ENCODE data around the gene NOP9.
A peak's percentile ranks its signal among the peaks of the same experiment; 100 is the strongest.

The NOP9 gene

DNA sequence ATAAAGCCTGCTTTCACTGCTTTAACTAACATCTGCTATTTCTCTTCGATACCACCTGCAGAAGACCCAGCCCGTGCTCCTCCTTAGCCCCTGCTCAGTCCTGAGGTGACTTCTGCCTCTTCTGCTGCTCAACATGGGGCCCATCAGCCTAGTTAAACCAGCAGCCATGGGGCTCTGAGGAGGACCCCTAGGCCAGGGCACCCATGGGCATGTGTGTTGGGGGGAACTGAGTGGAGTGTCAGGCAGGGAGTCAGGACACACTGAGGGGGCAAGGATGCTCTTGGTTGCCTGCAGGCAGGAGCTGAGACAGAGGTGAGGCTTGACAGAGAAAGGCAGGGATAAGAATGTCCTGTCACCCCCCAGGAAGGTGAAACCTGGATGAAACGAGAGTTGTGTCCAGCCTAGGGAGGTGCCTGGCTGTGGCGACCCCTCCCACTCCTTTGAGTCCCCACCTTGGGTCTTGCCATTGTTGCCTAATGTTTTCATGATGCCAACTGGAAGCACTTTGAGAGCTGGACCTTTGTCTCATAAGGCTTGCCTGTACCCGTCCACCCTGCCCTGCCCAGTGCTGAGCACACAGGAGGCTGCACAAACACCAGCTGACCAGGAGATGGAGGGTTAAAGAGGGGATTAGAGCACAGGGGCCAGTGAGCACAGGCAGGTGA, 15.7 kb upstream of the NOP9 start:
- no peak for DNase-seq

DNA sequence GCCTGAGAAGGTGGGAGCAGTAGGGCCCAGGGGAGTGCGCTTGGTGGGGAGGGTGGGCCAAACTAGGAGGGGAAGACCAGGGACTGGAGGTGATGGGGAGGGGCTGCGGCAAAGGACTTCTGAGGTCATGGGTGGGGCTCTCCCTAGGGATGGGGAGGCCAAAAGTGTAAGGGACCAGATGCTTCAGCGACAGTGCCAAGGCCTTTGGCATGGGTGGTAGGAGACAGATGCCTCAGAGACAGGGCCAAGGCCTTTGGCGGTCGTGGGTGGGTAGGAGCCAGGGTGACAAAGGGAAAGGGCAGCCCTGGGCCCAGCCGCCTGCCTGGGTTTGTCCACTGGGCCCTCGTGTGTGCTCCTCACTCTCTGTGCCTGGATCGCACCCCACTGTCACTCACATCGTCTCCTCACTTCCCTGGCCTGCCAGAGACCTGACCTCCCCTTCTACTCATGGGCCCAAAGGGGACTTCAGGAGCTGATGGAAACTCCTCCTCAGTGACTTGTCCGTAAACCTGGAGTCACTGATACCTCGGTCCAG, 15.1 kb upstream of the NOP9 start:
- DNase-seq = no peak

DNA sequence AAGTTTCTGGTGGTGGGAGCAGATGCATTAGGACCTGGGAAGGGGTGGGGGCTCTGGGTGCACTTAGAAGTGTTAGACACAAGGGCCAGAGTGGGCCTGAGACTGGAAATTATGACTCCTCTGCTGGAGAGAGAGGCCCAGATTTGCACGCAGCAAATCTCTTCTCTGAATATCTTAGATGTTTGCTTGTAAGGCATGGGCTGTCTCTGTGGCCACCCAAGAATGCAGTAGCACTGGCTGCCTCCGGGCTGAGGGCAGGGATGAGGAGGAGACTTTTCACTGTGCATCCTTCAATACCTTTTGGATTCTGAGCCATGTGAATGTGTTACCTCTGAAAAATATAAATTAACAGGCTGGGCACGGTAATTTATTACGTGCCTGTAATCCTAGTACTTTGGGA, 14.3 kb upstream of the NOP9 start:
- no peak for DNase-seq

DNA sequence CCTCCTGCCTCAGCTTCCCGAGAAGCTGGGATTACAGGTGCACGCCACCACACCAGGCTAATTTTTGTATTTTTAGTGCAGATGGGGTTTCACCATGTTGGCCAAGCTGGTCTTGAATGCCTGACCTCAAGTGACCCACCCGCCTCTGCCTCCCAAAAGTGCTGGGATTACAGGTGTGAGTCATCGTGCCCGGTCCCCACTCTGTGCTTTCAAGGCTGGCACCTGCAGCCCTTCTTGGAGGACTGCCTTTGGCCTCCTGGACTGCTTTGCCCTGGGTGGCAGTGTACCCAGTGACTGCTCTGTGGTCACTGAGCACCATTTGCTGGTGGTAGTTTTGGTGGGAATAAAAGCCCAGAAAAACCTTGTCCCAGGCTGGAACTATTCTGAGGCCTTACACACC, 12.7 kb upstream of the NOP9 start:
- DNase-seq = no peak

DNA sequence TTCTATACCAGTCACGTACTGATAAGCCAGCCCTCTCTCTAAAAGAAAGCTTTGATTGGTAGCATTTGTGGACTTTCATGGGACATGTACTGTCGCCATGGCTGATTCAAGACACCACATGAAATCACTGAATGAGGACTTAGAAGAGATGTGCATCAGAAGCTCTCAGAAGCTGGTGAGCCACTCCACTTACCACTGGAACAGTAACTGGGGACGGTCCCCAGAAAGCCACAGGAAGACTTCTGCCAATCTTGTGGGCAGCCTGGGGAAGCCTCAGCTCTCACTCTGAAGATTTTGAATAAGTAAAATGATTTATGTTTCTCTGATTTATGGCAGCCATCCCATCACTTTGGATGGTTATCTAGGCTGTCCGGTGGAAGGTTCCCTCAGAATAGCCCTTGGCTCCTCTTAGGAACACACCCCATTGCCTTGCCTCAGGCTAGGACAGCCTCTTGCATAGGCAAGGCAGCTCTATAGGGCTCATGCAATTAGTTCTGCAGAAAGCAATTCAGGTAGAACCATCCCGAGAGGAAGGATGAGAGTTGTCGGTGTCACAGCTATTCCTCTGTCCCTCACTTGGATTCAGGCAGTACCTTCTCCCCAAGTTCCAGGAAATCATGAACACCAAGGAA, 9.9 kb upstream of the NOP9 start:
- DNase-seq = no peak

DNA sequence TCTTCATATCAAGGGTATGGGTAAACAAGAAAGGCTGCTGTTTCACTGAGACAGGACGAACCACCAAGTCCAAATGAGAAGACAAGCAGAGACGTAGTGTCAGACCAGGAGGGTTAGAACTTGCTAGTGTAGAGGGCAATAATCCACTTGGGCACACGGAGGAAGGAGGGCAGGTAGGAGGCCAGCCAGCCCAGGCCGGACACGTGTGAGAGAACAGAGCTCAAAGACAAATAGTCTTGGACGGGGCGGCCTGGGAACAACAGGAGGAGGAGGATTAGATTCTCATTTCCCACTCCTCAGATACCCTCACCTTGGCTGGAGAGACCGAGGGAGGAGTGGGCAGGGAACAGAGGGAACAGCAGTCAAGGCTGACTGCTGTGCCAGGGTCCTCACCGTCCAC, 8.9 kb upstream of the NOP9 start:
- DNase-seq = no peak

DNA sequence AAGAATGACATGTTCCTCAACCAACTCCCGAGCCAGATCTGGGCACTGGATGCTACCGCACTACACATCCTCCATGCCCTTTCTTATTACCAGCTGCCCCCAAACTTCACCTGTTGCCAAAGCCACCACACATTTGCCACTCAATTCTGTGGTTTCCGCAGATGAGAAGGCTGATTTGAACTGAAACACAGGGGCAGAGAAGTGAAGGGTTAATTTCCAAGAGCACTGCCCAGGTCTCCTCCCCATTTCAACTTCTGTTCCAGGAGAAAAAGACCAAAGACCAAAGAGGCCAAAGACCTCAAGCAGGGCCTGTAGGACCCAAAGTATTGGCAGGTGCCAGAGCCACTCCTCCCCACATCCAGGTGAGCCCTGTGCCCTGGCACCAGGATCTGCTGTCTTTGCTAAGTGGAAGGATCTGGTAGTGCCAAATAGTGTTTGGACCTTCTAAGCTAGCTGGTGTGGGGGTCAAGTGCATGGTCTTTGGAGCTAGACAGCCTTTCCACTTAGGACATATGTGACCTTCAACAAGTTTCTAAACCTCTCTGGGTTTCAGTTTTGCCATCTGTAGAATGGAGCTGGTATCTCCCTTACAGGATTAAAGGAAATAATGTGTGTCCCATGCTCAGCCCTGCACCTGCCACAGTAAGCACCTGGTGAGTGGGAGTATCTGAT, 8.1 kb upstream of the NOP9 start:
- no peak for DNase-seq

DNA sequence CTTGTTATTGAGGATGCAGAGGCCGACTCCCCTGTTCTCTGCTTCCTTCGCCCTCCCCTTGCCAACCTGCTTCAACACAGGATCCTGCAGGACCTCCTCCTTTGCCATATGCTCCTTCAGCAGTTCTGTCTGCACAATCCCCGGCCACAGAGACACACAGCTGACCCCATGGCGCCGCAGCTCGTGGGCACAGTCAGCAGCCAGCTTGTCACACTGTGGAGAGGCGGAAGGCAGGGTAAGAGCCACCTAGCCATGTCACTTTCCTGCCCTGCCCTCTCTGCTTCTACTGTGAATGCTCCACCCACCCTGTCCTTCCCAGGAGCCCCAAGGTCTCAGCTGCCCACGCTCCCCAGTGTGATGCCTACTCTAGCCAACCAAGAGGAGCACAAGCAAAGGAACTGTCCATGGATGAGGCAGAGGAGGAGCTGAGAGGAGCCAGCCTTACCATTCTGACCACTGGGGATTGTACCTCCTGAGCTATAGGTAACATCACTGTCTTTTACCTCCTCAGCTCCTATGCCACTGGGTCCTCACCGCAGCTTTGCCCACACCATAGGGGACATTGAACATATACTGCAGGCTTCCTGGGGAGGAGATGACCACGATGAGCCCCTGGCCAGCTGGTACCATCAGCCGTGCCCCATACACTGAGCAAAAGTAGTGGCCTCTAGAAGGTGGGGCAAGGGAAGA, 7.4 kb upstream of the NOP9 start:
- DNase-seq = no peak

DNA sequence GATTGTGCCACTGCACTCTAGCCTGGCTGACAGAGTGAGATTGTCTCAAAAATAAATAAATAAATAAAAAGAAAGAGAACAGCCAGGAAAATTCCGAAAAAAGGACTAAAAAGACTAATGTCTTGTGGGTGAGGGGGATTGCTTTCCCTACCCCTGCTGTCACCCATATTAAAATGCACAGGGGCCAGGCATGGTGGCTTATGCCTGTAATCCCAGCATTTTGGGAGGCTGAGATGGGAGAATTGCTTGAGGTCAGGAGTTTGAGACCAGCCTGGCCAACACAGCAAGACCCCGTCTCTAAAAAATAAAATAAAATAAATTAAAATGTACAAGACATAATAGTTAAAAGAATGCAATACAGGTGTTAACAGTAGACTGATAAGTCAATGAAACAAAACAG, 6.1 kb upstream of the NOP9 start:
- DNase-seq = no peak

DNA sequence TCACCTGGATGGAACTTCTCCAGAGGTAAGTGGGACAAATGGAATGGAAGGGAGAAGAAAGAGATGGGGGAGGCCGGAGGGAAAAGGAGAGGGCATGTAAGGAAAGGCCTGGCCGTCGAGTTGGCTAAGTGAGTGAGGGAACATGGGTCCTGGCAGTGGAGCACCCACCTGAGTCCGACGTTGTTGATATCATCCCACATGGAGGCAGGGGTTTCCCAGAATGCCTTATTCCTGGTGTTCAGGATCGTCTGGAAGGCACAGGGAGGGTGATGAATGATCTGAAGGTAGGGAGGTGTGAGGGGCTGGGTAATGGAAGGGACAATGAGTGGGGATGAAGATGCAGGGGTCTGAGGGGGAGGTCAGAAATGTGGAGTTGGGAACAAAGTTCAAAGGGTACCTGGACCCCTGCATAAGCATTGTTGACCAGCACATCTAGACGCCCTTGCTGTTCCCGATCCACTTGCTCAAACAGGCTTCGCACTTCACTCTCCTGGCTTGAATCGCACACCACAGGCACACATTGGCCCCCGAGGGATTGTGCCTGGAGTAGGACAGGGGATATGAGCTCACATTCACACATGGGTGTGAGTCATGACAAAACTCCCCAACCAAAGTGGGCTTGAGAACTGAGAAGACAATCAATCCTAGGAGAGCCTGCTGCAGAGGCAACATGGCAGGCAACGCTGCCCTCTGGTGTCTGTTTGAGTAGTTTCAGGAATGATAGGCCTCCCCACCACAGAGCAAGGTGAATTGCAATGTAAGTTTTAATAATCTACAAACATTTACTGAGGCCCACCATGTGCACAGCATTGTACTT, 3.1 kb upstream of the NOP9 start:
- DNase-seq = peak; percentile 47

DNA sequence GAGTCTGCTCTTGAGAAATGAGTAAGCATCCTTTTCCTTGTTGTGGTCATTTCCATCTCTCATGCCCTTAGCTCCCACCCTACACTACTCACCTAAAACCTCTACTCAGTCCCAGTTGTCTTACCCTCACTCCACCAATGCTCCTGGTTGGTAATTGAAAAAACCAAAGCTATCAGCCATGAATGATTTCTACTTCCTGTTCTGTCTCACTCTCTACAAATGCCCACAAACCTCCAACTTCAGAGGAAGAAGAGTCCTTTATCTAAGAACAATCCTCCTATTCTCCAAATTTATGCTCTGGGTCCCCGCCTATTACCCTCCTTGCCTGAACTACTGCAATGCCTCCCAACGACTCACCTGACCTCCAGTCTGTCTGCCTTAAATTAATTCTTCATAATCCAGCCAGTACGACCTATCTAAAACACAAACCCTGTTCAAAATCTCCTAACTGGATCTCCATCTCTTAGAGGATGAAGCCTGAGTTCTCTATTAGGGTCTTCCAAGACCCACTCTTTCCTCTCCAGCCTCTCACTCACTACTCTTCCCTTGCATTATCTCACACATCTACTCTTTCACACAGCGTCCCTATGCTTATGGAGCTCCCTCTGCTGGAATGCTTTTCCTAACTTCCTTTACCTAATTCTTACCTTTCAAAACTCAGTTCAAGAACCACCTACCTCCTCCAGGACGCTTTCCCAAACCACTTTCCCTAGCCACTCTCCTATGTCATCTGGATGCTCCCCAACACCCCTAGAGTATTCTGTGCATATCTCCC, 2.3 kb upstream of the NOP9 start:
- DNase-seq = peak; percentile 22

DNA sequence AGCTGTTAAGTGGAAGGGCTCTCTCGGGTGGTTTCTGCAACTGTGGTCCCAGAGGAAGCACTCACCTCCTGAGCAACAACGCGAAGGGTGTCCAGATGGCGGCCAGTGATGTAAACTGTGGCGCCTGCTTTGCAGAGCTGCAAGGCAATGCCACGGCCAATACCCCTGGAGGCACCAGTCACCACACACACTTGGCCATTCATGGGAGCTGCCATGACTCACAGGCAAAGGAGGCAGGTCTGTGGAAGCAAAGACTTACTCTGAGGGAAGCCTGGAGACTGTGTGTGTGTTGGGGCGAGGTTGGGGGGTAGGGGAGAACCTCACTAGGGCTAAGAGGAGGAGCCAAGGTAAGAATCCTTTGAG, 777 bp upstream of the NOP9 start:
- DNase-seq = peak; percentile 28

DNA sequence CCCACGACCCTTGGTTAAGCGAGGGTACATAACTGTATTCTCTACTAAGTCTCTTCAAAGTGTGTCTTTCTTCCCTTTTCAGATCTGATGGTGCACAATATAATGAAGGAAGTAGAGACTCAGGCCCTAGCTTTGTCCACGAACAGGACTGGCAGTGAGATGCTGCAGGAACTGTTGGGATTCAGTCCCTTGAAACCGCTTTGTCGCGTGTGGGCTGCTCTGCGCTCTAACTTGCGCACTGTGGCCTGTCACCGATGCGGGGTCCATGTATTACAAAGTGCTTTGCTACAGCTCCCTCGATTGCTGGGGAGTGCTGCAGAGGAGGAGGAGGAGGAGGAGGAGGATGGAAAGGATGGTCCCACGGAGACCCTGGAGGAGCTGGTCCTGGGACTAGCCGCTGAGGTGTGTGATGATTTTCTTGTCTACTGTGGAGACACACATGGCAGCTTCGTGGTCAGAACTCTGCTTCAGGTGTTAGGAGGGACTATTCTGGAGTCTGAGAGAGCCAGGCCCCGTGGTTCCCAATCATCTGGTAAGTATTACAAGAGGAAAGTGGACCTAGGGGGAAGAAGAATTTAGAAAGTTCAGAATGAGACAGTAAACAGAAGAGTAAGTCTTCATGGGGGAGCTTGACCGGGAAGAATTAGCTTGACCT, 803 bp downstream of the NOP9 start:
- no peak for DNase-seq

DNA sequence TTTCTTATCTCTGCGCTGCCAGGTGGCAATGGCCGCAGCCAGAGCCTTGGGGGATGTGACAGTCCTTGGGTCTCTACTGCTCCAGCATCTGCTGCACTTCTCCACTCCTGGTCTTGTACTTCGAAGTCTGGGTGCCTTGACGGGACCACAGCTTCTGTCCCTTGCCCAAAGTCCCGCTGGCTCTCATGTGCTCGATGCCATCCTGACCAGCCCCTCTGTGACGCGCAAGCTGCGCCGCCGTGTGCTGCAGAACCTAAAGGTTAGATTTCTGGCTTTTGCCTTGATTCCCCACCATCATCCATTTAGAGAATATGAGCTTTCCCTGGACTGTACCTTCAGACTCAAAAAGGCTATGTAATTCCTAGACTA, 4.4 kb downstream of the NOP9 start:
- no peak for DNase-seq

DNA sequence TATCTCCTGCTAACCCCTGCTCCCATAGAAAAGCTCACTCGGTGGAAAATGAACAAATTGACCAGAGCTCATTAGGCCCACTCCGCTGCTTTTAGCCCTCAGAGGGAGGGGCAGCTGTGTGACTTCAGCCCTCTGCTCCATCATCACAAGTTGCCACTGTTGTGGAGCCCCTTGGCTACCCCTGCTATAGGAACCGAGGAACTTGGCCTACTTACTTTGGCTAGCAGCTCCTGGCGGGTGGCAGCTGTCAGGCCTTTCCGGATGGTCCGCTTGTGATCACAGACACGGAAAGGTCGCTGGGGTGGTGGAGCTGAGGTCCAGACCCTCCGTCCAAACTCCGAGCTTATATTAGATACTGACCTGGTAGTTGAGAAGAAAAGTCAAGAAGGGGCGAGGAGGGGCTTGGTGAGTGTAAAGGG, 7.5 kb downstream of the NOP9 start:
- no peak for DNase-seq

DNA sequence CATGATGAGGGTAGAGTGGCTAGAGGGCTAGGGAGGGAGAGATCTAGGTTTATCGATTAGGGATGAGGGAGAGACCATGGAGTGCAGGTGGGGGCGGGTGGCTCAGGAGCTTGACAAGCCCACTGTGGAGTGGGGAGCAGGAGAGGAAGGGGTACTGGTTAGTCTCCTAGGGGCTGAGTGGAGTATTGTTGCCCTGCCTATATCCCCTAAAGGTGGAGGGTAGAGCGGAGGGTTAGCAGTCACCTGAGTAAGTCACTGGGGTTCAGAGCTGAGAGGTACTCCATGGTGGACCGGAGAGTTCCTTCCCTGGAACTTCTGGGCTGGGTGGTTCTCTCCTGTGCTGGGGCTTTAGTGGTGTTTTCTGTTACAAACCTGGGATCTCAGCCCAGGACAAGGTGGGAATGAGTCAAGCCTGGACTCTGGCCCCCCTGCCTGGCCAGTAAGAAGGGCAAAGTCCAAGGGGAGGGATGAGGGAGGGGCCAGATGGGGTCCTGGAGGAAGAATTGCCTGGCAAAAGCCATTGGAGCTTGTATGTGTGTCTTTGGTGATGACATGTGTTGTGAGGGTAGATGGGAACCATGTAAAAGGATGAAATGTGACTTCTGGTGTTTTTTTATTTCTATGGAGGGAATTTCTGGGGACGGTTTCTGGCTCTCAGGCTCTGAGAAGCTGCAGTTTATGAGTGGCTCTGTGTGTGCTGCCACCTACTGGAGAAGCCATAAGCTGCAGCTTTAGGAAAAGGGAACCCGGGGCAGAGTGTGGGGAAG, 8.1 kb downstream of the NOP9 start, which contains the start of gene CIDEB:
Gene CIDEB, minus strand, starts transcription at position 403 of the 767 bp plus-strand sequence. Its CDS starts 119 bp downstream, at position 284.
- peak; percentile 50 for DNase-seq

DNA sequence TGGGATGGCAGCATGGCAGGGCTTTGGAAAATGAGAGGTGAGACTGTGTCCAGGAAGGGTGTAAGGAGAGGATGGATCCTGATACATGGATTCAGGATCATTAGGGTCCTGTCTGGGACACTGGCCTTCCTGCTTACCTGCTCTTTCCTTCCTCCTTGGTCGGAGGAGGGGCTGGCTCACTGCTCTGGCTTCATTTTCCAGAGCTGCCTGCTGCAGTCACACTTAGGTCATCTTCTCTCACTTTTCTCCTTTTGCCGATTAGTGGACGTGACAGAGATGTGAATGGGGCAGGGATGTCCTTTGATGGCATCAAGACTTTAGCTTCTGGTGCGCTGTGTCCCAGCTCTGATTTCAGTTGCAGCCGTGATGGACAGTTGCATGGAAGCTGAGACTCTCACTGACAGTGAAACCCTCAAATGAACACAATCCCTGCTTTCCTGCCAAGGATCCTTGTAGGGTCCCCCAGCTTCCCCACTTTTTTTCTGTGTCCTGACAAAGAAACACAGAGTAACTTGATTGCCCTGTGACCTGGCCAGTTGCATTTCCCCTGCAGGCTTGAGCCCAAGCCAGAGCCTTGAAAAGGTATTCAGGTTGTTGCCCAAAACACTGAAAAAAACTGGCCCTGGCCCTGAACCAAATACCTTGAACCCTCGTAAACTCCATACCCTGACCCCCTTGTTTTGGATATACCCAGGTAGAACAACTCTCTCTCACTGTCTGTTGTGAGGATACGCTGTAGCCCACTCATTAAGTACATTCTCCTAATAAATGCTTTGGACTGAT, 8.9 kb downstream of the NOP9 start:
- no peak for DNase-seq

DNA sequence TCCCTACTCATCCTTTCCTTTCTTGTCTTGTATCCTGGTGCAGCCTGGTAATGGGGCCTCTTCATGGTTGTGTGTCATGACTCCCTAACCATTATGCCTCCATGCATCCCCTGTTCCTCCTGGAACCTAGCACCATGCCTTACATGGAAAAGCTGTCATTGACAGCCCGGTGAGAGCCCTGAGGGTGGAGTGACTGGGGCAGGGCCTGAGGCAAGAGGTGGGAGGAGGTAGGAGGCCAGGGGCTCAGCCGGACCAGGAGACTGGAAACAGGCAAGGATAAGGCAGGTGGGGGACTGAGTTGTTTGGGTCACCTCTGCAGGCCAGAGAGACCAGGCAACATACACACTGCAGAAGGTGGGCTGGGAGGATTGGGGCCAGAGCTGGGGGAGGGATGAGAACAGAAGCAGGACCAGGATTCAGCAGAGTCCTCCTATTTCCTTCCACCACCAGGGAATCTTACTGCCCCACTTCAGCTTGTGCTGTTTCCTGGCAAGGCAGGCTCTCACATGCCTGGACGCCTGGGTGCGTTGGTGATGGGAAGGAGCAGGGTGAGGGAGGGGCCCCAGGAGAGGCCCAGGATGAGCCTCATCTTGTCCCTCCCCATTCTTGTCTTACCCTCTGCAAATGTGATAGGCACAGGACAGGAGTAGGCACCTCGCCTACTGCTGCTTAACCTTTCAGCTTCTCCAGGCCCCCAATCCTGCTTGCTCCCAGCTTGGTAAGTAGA, 10.1 kb downstream of the NOP9 start, which contains the start of gene LTB4R2:
Gene LTB4R2, plus strand, starts transcription at position 603 of the 727 bp plus-strand sequence. CDS start 525 bp downstream, outside the sequence.
- DNase-seq = no peak

DNA sequence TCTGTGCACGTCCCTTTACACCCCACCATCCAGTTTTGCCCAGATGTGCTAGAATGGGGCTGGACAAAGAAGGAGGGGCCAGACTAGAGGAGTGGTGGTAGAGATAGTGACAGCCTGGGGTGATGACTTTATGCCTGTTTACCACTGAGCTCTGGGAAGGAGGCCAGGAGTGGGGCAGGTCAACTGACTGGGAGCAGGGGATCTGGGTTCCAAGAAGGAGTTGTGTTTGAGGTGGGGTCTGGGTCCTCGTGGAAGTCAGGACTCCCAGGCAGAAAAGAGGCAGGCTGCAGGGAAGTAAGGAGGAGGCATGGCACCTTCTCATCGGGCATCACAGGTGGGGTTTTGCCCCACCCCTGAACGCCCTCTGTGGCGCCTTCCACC, 10.6 kb downstream of the NOP9 start:
- no peak for DNase-seq

All from RPMI8226 (cell line).